ENCODE data around the gene SUN2. TPM values are rescaled to one million over a fixed set of nuclear protein-coding genes. Genes with fewer than 3 reads are reported as not detected.

Gene SUN2
- total and polyA plus RNA-seq, 10 of the 15 experiments (the other 5 are each of a cell fraction or from before 2014, with no cell fraction given): 0.18 to 107 (median 35.9) TPM

- BruUV-seq (replicated peaks): no TSS peak
- no peak overlapping the region for H3K4me2 ChIP-seq (ENCODE audit: control insufficient read depth, insufficient read depth)
- no peak overlapping the region for H3K27ac ChIP-seq (ENCODE audit: control insufficient read depth, insufficient read depth)
- no peaks in the 10 kb centered on the region for H3K36me3 ChIP-seq (ENCODE audit: control insufficient read depth in 2 of 2, insufficient read depth in 2 of 2, low read length in 1 of 2)
- POLR2A ChIA-PET: no interaction called here
- H3K9me3 ChIP-seq (replicated peaks; ENCODE audit: control insufficient read depth, insufficient read depth, low read length): no peaks in the 10 kb centered on the region
- no peaks in the 10 kb centered on the region for H3K79me2 ChIP-seq (ENCODE audit: control insufficient read depth, insufficient read depth, low read length)
- 35% methylated on average over 3 of the region's 3 CpGs for WGBS (ENCODE audit: insufficient coverage, insufficient replicate concordance, low lambda C conversion rate, missing lambda C conversion rate)
- CTCF ChIA-PET: no interaction called here
- H3K4me1 ChIP-seq (ENCODE audit: control insufficient read depth, insufficient read depth, low read length): no peaks in the 10 kb centered on the region
- no peak for DNase-seq (ENCODE audit: low read depth, low spot score)
- SMC1A ChIA-PET (ENCODE audit: uncharacterized antibody, unreplicated experiment): no interaction called here
- no peak for ATAC-seq
- TF ChIP-seq GATAD2B (conservative IDR thresholded peaks at IDR 0.05; ENCODE audit: low read depth) (no peak), E4F1 (IDR thresholded peaks at IDR 0.05; ENCODE audit: borderline replicate concordance, partially characterized antibody) (no peak), YBX1 (IDR thresholded peaks at IDR 0.05) (no peak), SREBF2 (IDR thresholded peaks at IDR 0.05; ENCODE audit: low read length) (no peak), ZBTB4 (CRISPR knock-in tag; IDR thresholded peaks at IDR 0.05) (no peak), EGR1 (IDR thresholded peaks at IDR 0.05; ENCODE audit: borderline replicate concordance in 1 of 2, low read depth in 2 of 2, low read length in 2 of 2) (no peak), SMAD1 (IDR thresholded peaks at IDR 0.05; ENCODE audit: low read depth, partially characterized antibody) (no peak), ZNF274 (IDR thresholded peaks at IDR 0.05; ENCODE audit: insufficient read depth, insufficient read length) (no peak), SIN3A (IDR thresholded peaks at IDR 0.05; ENCODE audit: low read depth, low read length) (no peak), TCF3 (IDR thresholded peaks at IDR 0.05; ENCODE audit: borderline replicate concordance, insufficient read depth, low read depth, low read length) (no peak), CUX1 (IDR thresholded peaks at IDR 0.05; ENCODE audit: insufficient replicate concordance, low read depth, low read length) (no peak), NFIC (IDR thresholded peaks at IDR 0.05; ENCODE audit: low read depth, low read length) (no peak), STAT1 (conservative IDR thresholded peaks at IDR 0.05) (no peak)
- H3K4me3 ChIP-seq: no peak overlapping the region
- no peaks in the 10 kb centered on the region for H3K27me3 ChIP-seq (replicated peaks in 1 of 2; ENCODE audit: control insufficient read depth in 2 of 2, insufficient read depth in 2 of 2, low read length in 1 of 2)
- RAD21 ChIA-PET (ENCODE audit: unreplicated experiment): no interaction called here
- no peak overlapping the region for H2AFZ ChIP-seq (ENCODE audit: control insufficient read depth, low read depth, low read length)
- no peak overlapping the region for H3K9ac ChIP-seq (ENCODE audit: control insufficient read depth, insufficient read depth, low read length)
- intact Hi-C loops (cut with micrococcal nuclease; ENCODE audit: unreplicated experiment) (no loop called here), in situ Hi-C loops (cut with MboI) (no loop called here)
- no peaks in the 10 kb centered on the region for H4K20me1 ChIP-seq (ENCODE audit: control insufficient read depth, insufficient read depth)
- FAIRE-seq: no peak
Measured at GRCh38 chr22:38786631-38787030, 30.8 kb upstream of the SUN2 start.

All from GM12878 (cell line).